CD14-positive monocyte (primary cell): ENCODE results near the gene EMSY. TPM values are rescaled to one million over a fixed set of nuclear protein-coding genes. Genes with fewer than 3 reads are reported as not detected.
"Not testable (repeated sequence)": the region's sequence is repeated elsewhere in the genome, so short reads cannot be mapped to it uniquely, and the experiment has no call there.

Source experiments
- DNase-seq, 3 donors: peaks; one replicate each; pipeline ENCODE4 v3.0.0-alpha.2; 2011 to 2022
- H2AFZ ChIP-seq: 2 replicates; pipeline ENCODE4 v1.6.0; 2012; ENCODE audit warnings: mild to moderate bottlenecking, low read depth, low read length, inconsistent platforms; ENCODE audit not compliant: insufficient read depth, poor library complexity, severe bottlenecking
- H3K27ac ChIP-seq, 2 donors: 1 replicate in 1 of 2; 2 replicates in 1 of 2; pipeline ENCODE4 v1.5.1; 2012 to 2013; ENCODE audit warnings: low read length in 2 of 2, control low read depth in 1 of 2, inconsistent platforms in 1 of 2, low read depth in 1 of 2, mild to moderate bottlenecking in 1 of 2
- H3K27me3 ChIP-seq, 2 donors: one replicate each; pipeline versions ENCODE4 v1.6.0 to v1.6.1; 2011 to 2013; ENCODE audit warnings: low read length in 2 of 2; ENCODE audit not compliant: control insufficient read depth in 2 of 2, insufficient read depth in 2 of 2
- H3K36me3 ChIP-seq, 2 donors: replicated peaks in 1 of 2; 1 replicate in 1 of 2; 2 replicates in 1 of 2; pipeline versions ENCODE4 v1.5.1 to v1.6.1; 2012 to 2013; ENCODE audit warnings: low read length in 2 of 2, control low read depth in 1 of 2, inconsistent platforms in 1 of 2, mild to moderate bottlenecking in 1 of 2; ENCODE audit not compliant: insufficient read depth in 2 of 2, control insufficient read depth in 1 of 2
- H3K4me1 ChIP-seq, 2 donors: 1 replicate in 1 of 2; 2 replicates in 1 of 2; pipeline versions ENCODE4 v1.5.1 to v1.6.1; 2012 to 2013; ENCODE audit warnings: low read length in 2 of 2, control low read depth in 1 of 2, inconsistent platforms in 1 of 2, mild to moderate bottlenecking in 1 of 2, moderate library complexity in 1 of 2; ENCODE audit not compliant: insufficient read depth in 2 of 2, control insufficient read depth in 1 of 2
- H3K4me2 ChIP-seq: replicated peaks from 2 replicates; pipeline ENCODE3; 2012; ENCODE audit warnings: low read length, moderate library complexity, mild to moderate bottlenecking; ENCODE audit not compliant: poor library complexity, severe bottlenecking; ENCODE audit errors: extremely low read depth
- H3K4me3 ChIP-seq, 3 experiments: fragments of 200-600 bp in 1 of 3; sonication (generic) in 1 of 3; replicated peaks in 1 of 3; 1 replicate in 2 of 3; 2 replicates in 1 of 3; pipeline ENCODE4 v1.5.1; 2011 to 2013; ENCODE audit warnings: low read length in 3 of 3, mild to moderate bottlenecking in 3 of 3, control low read depth in 2 of 3, low read depth in 2 of 3, inconsistent platforms in 1 of 3, moderate library complexity in 1 of 3
- H3K79me2 ChIP-seq: 2 replicates; pipeline ENCODE4 v1.6.0; 2012; ENCODE audit warnings: mild to moderate bottlenecking, control low read depth, inconsistent platforms, low read length, moderate library complexity; ENCODE audit not compliant: insufficient read depth
- H3K9ac ChIP-seq: 2 replicates; pipeline ENCODE4 v1.6.0; 2017; ENCODE audit warnings: low read length, mild to moderate bottlenecking; ENCODE audit not compliant: insufficient read depth, poor library complexity, severe bottlenecking
- H3K9me3 ChIP-seq, 2 donors: replicated peaks in 1 of 2; 1 replicate in 1 of 2; 2 replicates in 1 of 2; pipeline versions ENCODE4 v1.5.1 to v1.6.1; 2012 to 2013; ENCODE audit warnings: low read length in 2 of 2, control low read depth in 1 of 2; ENCODE audit not compliant: control insufficient read depth in 1 of 2, insufficient read depth in 1 of 2
- H4K20me1 ChIP-seq: 2 replicates; pipeline ENCODE4 v1.6.0; 2012; ENCODE audit warnings: mild to moderate bottlenecking, low read length, control low read depth, moderate library complexity; ENCODE audit not compliant: insufficient read depth
- H3K27ac Mint-ChIP-seq, 7 donors: one replicate each; pipeline ENCODE4 v1.8.0; 2020; ENCODE audit warnings: mild to moderate bottlenecking in 7 of 7, mixed read lengths in 7 of 7, moderate library complexity in 6 of 7, inconsistent platforms in 2 of 7
- H3K27me3 Mint-ChIP-seq, 3 donors: one replicate each; pipeline ENCODE4 v1.8.0; 2021 to 2022; ENCODE audit warnings: low read depth in 3 of 3, mild to moderate bottlenecking in 3 of 3, mixed read lengths in 3 of 3, moderate library complexity in 3 of 3, inconsistent platforms in 1 of 3
- H3K36me3 Mint-ChIP-seq, 2 donors: one replicate each; pipeline ENCODE4 v1.8.0; 2020; ENCODE audit warnings: mixed read lengths in 2 of 2, inconsistent platforms in 1 of 2, mild to moderate bottlenecking in 1 of 2
- H3K4me1 Mint-ChIP-seq: one replicate; pipeline ENCODE4 v1.8.0; 2020; ENCODE audit warnings: mild to moderate bottlenecking, mixed read lengths
- H3K4me3 Mint-ChIP-seq, 2 donors: one replicate each; pipeline ENCODE4 v1.8.0; 2020; ENCODE audit warnings: mild to moderate bottlenecking in 2 of 2, mixed read lengths in 2 of 2, moderate library complexity in 1 of 2
- H3K9me3 Mint-ChIP-seq, 7 donors: one replicate each; pipeline ENCODE4 v1.8.0; 2020 to 2022; ENCODE audit warnings: mixed read lengths in 7 of 7, mild to moderate bottlenecking in 6 of 7, moderate library complexity in 6 of 7, inconsistent platforms in 2 of 7
- CTCF ChIP-seq: fragments of 200-600 bp; IDR thresholded peaks from one replicate; pipeline ENCODE4 v1.8.0; 2022; ENCODE audit warnings: antibody characterized with exemption, mild to moderate bottlenecking
- WGBS: methylation state at CpG from one replicate; pipeline ENCODE4 v1.1.5; 2013; ENCODE audit warnings: missing lambda C conversion rate; ENCODE audit not compliant: insufficient coverage; 5-methylcytosine and 5-hydroxymethylcytosine counted together
- intact Hi-C, 2 donors: fragments of 100-400 bp; cut with micrococcal nuclease; formaldehyde crosslinking; loops; one replicate each; pipeline versions ENCODE4 v1.15.0 to v1.15.1; 2023
- polyA plus RNA-seq, 3 donors: library from polyadenylated mRNA; depleted of rRNA in 1 of 3; unstranded in 2 of 3; stranded (reverse) in 1 of 3; fragments of 300-500 nt in 2 of 3; fragments of >200 nt in 1 of 3; fragmentation: Illumina TruSeq in 2 of 3; gene quantifications; 1 replicate in 2 of 3; 2 replicates in 1 of 3; pipeline ENCODE4 v1.2.3, GENCODE V29; 2012 to 2021

Gene EMSY
- polyA plus RNA-seq, 3 donors, result 9.2 to 31.3 (median 9.4) TPM

DNA sequence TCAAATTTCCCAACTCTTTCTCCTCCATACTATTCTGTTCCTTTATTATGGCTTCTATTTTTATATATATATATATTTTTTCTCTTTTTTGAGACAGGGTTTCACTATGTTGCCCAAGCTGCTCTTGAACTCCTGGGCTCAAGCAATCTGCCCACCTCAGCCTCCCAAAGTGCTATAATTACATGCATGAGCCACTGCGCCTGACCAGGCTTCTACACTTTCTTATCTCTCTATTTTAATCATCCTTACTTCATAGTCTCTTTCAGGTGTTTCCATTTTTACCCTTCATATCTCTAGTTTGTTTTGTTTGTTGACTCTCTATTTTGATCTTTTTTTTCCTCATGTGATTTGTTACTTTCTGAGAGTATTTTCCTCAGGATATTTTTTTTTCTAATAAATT, 43.9 kb upstream of the EMSY start:
- H2AFZ ChIP-seq, result no peak overlapping the region
- H4K20me1 ChIP-seq, result no peaks in the 10 kb centered on the region
- no peaks in the 10 kb centered on the region for H3K9me3 ChIP-seq
- no peaks in the 10 kb centered on the region for H3K79me2 ChIP-seq
- no peak overlapping the region for H3K4me3 ChIP-seq
- H3K4me2 ChIP-seq, result no peak overlapping the region
- H3K36me3 Mint-ChIP-seq, result no peaks in the 10 kb centered on the region
- intact Hi-C loops, result no loop called here
- H3K9ac ChIP-seq, result no peak overlapping the region
- no peak overlapping the region for H3K27ac ChIP-seq
- H3K36me3 ChIP-seq, result no peaks in the 10 kb centered on the region
- no peaks in the 10 kb centered on the region for H3K4me1 ChIP-seq
- H3K27me3 Mint-ChIP-seq, result peaks cover 1 to 2% (median 2%) of the 10 kb centered on the region in 3 donors
- peaks cover 1% of the 10 kb centered on the region for H3K4me1 Mint-ChIP-seq
- TF ChIP-seq CTCF, result no peak
- H3K4me3 Mint-ChIP-seq, result no peak overlapping the region
- H3K9me3 Mint-ChIP-seq, result peaks cover 0 to 3% (median 0%) of the 10 kb centered on the region in 7 donors
- WGBS, result no CpG with 5 or more reads among the region's 1 CpG
- DNase-seq, result no peak
- H3K27ac Mint-ChIP-seq, result no peak overlapping the region
- H3K27me3 ChIP-seq, result no peaks in the 10 kb centered on the region

- H3K4me3 Mint-ChIP-seq, H3K9me3 Mint-ChIP-seq, H3K27ac Mint-ChIP-seq, H3K27ac ChIP-seq, H3K4me2 ChIP-seq, intact Hi-C loops, H3K27me3 Mint-ChIP-seq, H3K9me3 ChIP-seq, H4K20me1 ChIP-seq, H3K27me3 ChIP-seq, H3K4me1 Mint-ChIP-seq, H3K79me2 ChIP-seq, H3K4me3 ChIP-seq, H3K4me1 ChIP-seq, H3K9ac ChIP-seq, H3K36me3 Mint-ChIP-seq, H3K36me3 ChIP-seq, H2AFZ ChIP-seq, DNase-seq: not testable (repeated sequence)
- 94% methylated on average over 5 of the region's 8 CpGs for WGBS
Measured at GRCh38 chr11:76401484-76401883, 43.3 kb upstream of the EMSY start.
